Amniotic stem cell (primary cell): ENCODE measurements around the gene TMEM191B.
"Not testable (repeated sequence)": the region's sequence is repeated elsewhere in the genome, so short reads cannot be mapped to it uniquely, and the experiment has no call there.

ENCODE experiments used
- DNase-seq: peaks from one replicate; lab custom pipeline; 2025; lab: John Stamatoyannopoulos, UW

Gene TMEM191B

DNA sequence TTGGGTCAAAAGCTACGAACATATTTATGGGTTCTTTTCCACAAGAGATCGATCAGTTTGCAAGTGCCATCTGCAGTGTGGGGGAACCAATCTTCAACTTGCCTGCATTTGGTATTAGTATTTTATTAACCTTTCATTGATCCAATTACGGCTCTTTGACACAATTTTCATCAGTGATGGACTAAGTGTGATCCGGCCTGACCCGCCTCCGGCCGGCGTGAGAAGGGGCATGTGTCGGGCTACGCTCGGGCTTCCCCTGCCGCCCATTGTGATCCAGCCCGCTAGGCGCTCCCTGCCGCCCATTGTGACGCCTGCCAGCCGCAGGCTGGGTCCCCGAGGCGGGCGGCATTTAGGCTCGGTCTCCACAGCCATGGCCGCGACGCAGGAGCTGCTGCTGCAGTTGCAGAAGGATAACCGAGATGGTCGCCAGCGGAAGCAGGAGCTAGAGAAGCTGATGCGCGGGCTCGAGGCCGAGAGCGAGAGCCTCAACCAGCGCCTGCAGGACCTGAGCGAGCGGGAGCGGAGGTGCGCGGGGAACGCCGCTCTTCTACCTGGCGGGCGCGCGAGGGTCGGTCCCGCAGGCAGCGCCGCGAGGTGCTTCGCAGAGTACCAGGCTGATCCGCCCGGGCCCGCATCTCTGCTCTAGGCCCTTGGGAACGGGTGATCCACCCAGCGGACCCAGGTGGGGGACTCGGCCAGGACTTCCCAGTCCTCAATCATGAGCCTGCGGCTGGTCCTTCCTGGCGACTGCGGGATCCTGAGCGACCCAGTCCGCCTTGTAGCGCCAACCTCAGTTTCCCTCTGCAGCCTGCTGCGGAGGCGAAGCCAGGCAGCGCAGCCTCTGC, at the start of gene TMEM191B:
TSS of gene TMEM191B (plus strand) at position 51 of the 845 bp plus-strand sequence. CDS start at position 230, 179 bp downstream.
- DNase-seq, result not testable (repeated sequence)

DNA sequence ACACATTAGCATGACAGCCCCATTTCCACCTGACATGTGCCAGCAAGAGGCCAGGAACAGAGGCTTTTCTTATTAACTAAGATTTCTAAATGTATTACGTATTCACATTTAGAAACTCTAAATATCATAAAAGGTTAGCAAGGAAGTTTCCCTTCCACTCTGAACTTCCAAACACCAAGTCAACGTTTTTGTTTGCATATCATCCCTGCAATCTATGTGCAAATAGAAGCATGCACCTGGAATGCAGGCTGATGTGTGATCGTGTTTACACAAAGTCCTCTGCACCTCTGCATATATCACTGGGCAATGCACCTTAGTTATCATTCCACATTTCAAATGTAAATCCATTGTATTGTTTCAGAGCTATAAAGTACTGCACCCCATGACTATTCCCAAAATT, 31.4 kb upstream of the TMEM191B start:
- not testable (repeated sequence) for DNase-seq

DNA sequence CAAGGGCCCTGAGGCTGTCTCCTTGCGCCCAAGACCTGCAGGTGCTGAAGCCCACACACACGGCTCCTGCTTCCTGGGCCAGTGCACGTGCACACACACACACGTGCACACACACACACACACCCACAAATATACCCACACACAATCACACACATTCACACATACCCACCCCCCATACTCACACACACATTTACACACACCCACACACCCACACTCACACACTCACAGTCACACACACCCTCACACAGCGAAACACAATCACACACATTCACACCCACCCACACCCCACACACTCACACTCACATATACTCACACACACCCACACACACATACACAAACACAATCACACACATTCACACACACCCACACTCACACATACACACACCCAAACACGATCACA, 16.3 kb upstream of the TMEM191B start:
- not testable (repeated sequence) for DNase-seq

DNA sequence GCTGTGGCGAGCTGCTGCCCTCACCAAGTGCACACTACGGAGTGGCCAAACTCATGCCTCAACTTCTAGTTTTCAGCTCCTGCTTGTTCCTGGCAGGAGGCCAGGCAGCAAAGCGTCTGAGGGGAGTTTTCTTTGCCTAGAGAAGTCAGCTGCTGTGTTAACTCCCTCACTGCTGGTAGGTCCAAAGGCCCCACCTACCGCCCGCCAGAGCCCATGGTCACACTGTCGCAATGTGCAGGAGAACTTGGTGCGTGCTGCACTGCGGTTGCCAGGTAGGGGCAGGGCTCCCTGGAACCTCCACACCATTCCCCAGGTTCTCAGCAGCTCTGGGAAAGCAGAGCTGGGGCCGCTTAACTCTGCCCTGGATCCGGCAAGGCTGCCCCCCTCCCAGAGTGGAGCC, 15.2 kb upstream of the TMEM191B start:
- not testable (repeated sequence) for DNase-seq

DNA sequence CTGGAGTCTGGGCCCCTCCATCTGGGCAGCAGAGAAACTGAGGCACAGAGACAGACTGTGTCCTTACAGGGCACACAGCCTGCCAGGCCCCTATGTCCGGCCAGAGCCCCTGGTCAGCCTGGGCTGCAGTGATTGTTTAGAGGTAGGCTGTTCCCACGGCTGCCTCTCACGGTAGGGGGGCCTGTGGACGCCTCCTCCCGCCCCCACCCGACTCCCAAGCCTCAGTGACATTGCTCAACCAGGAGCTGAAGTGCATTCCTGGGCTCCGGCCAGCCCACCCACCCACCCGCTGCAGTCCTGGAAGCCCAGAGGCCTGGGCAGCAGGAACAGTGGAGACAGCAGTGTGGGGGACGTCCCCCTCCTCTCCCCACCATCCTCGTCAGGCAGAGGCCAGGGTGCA, 14.1 kb upstream of the TMEM191B start:
- DNase-seq, result not testable (repeated sequence)

DNA sequence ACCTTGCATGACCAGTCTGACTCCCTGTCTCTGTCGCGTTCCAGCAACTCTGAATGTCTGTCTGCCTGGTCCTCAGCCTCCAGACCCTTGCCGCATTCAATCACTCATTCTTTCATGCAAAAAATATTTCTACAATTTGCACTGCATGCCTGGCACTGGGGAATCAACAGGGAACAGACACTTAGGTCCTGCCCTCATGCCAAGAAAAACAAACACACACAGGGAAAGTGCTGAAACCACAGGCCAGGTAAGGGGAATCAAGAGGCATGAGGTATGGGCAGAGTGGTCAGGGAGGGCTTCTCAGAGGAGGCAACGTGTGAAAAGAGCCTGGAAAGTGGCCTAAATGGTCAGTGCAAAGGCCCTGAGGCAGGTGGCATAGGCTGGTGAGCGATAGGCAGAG, 9.5 kb upstream of the TMEM191B start, which contains the start of gene GGTLC3:
TSS of gene GGTLC3 (minus strand) at position 101 of the 400 bp plus-strand sequence. CDS start 264 bp downstream, outside the sequence.
- DNase-seq, result not testable (repeated sequence)

DNA sequence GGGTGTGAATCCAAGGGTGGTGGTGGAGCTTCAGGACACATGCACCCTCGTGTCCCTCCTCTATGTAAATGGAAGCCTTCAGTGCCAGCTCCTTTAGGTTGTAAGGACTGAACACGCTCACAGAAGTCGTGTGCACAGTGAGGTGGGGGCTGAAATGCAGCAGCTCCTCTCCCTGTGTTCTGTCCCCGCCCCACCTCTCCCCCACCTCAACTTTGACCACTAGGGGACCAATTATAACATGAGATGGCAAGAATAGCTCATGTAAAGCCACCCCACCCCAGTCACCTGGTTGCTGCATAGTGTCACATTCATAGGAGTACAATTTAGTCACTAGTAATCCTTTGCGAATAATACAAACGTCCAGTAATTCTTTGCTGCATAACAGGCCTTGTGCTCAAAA, 4.8 kb upstream of the TMEM191B start:
- DNase-seq, result not testable (repeated sequence)

DNA sequence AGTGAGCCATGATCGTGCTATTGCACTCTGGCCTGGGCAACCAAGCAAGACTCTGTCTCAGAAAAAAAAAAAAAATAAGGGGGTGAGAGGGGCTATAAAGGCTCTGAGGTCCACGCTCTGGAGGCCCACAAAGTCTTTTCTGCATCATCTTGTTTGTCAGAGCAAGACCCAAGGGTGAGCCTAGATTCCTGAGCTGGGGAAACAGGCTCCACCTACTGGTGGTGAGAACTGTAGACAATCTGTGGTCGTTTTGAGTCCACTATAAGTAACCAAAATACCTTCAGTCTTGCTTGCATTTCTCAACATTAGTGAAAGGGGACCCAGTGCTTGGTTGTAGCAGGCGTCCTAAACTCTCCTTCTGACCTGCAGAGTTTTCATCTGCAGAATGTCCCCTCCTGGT, 4.3 kb upstream of the TMEM191B start:
- DNase-seq, result not testable (repeated sequence)

DNA sequence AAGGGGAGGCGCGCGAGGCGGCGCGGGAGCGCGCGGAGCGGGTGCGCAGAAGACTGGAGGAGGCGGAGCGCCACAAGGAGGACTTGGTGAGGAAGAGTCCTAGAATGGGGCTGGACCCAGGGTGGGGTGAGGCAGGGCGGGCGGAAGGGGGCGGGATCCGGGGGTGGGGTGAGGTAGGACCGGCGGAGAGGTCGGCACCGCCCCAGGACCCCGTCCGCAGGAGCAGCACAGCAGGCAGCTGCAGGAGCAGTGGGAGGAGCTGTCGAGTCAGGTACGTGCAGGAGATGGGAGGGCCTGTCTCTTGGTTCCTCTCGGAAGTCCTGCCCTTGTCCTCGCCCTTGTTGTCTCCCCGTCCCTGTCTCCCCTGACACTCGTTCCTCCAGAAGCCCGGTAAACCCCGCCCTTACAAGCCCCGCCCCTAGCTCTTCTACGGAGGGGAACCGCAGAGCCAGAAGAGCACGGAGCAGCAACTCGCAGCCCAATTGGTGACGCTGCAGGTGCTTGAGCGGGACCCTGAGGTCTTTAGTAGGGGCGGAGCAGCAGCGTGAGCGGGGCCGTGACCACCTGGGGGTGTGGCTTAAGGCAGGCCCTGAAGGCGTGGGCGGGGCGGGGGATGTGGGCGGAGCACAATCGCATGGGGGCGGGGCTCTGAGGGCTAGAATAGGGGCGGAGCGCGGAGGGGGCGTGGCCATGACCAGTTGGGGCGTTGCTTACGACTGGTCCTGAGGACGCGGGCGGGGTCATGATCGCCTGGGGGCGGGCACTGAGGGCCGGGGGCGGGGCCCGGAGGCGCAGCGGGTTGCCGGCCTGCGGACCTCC, 1.2 kb downstream of the TMEM191B start:
- not testable (repeated sequence) for DNase-seq

DNA sequence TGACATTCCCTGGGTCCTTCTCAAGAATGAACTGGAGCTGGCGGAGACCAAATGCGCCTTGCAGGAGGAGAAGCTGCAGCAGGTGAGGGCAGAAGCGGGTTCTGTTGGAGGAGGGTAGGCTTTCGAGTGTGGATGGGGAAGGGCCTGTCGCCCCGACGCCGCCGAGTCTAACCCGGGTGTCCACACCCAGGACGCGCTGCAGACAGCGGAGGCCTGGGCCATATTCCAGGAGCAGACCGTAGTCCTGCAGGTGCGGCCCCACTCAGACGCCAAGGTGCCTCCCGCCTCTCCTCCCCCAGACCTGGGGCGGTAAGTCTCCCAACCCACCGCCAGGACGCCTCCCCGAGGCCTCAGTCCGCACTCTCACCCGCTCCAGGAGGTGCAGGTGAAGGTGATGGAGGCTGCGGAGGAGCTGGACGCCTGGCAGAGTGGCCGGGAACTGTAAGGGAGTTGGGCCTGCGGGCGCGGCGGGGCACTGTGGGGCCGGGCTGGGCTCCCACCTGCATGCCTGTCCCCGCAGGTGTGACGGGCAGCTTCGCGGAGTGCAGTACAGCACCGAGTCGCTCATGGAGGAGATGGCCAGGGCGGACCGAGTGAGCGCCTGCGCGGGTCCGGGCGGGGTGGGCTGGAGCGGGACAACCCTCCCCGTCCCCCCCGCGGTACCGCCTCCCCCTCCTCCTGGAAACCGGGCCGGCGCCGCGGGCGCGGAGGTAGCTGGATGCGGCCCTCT, 2.0 kb downstream of the TMEM191B start:
- not testable (repeated sequence) for DNase-seq

DNA sequence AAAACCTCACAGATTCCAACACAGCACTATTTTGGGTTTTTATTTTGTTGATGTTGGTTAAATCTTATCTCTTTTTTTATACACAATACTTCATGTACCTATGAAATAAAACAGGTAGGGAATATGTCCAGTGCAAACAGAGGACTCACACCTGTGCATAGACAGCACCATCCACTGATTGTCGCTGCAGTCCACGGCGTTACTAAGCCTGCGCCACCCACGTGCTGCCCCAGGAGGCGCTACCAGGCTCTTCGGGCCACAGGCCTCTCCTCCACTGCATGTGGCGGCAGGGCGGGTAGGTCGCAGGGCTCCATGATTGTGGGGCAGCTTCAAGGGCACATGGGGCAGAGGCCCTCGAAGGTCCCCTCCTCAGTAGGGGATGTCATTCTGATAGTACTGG, 6.0 kb downstream of the TMEM191B start:
- DNase-seq, result not testable (repeated sequence)

DNA sequence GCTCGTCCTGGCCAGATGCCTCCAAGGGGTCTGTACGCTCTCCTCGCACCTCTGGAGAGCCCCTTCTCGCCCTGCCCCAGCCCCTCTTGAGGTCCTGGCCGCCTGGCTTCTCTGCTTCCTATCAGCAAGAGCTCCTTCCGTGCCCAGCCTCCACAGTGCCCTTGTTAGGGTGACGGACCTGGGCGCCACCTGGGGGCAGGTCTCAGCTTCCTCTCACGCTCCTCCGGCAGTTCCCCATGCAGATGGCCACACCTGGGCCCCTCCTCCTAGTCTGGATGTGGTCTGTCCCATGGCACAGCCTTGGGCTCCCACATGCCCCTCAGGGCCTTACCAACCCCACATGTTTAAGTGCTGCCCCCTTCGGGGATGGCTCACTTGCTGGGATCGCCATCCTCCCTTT, 6.7 kb downstream of the TMEM191B start:
- not testable (repeated sequence) for DNase-seq

DNA sequence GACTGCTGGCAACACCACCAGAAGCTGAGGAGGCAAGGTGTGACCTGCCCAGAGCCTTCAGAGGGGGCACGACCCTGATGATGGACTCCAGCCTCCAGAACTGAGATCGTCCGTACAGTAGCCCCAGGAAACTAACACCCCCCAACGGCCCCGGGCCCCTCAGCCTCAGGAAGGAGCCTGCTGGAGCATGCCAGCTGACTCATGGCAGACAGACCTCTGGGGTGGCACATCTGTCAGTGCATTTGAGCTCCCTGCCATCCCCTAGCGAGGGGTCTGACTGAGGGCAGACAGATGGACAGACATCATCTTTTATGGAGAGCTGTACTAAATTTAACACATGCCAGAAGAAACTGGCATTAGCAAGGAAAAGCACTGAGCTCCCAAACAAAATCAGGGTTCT, 12.4 kb downstream of the TMEM191B start:
- not testable (repeated sequence) for DNase-seq

DNA sequence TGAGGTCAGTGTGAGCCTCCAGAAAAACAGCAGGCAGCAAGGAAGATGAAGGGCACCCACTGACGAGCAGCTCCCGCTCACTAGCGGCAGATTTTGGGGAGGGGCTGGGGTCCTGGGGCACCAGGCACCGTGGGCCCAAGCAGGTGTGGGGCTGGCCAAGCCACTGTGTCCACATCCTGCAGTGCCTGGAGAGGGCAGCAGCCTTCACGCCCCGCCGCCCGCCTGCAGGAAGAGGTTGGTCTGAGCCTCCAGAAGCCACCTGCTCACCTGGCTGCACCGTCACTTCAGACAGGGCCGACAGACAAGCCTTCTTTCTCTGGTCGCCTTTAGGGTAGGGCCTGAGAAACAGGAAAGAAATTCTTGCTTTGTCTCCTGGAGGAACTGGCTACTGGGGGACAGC, 15.8 kb downstream of the TMEM191B start:
- not testable (repeated sequence) for DNase-seq

DNA sequence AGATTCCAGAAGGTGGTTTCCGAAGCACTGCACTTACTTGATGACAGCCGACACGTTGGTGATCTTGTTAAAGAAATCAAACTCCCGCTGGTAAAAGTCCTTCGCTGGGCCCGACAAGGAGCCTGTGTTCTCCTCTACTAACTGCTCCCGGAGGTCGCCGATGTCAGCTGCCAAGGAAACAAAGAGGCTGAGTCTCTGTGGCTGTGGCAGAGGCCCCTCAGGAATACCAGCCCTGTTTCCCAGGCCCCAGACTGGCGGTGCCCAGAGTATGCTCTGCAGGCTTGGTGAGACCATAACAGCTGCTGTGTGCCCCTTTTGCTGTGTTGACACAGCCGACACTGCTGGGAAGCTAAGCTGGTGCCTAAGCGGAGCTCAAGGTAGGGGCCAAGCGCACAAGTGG, 17.0 kb downstream of the TMEM191B start:
- DNase-seq, result not testable (repeated sequence)

DNA sequence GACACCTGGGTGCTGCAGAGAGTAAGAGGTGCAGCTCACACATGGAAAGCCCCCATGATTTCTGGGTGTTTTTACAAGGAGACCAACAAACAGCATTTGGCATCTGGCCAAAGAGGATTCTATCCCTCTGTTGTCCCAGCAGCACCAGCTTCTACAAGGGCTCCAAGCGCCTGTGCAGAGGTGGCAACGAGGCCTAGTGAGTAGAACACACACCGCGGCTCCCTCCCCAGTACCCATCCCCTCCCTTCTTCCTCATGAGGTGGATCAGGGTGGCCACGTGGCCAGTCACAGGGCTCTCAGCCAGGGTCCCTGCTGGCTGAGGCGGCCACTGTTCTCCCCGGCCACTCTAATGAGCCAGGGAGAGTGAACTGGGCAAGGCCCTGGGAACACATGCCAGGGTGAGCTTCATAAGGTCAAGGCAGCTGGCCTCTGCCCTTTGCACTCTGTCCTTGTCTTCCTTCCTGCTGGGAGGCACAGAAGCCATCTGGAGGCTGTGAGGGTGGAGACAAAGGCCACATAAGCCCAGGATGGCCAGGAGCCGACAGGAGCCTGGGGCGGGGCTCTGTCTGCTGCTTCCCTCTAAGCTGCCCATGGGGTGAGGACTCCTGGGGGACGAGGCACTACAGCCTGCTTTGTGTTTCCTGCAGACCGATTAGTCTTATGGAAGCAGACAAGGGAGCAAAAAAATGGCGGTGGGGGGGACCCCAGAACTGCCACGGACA, 22.0 kb downstream of the TMEM191B start:
- DNase-seq, result not testable (repeated sequence)

DNA sequence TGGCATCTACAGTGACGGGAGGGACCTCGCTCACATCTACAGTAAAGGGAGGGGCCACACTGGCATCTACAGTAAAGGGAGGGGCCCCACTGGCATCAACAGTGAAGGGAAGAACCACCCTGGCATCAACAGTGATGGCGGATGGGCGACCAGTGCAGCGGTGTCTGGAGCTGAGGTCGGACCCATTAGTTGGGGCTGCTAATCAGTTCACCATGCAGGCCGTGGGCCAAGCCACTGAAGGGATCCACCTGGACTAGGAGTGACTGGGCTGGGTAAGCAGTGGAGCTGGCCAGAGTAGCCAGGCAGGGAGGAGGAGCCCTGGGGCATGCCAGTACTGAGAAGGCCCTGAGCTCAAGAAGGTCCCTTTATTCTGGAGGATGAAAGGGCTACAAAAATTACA, 23.4 kb downstream of the TMEM191B start:
- not testable (repeated sequence) for DNase-seq

DNA sequence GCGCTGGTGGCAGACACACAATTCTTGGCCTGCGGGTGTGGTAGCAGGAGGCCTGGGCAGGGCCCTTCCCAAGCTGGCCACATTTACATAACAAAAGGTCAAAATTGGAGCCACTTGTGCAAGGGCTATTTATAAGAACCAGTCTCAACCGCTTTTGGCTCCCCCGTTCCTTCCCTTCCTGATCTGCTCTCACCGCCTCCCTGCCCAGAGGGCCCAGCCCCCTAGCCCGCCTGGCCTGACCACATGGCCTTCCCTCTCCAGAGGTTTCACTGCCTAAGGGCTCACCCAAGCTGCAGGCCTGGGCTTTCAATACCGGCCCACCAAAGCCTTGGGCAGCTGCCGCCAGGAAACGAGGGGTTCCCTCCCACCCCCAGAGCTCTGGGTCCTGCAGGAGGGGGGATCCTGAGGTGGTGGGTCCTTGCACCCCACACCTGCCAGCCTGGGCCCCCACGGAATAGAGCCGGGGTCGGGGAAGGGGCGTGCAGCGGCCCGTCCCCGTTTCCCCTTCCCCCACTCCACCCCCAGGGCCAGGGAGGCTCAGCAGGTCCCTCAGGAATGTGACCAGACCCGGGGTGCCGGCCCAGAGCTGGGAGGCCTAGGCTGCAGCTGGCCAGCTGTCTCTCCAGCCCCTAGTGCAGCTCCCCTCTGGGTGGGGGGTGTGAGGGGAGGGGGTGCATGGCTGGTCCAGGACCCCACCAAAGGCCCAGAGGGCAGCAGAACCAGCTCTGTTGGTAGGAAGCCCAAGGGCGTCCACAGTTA, 25.4 kb downstream of the TMEM191B start:
- not testable (repeated sequence) for DNase-seq

DNA sequence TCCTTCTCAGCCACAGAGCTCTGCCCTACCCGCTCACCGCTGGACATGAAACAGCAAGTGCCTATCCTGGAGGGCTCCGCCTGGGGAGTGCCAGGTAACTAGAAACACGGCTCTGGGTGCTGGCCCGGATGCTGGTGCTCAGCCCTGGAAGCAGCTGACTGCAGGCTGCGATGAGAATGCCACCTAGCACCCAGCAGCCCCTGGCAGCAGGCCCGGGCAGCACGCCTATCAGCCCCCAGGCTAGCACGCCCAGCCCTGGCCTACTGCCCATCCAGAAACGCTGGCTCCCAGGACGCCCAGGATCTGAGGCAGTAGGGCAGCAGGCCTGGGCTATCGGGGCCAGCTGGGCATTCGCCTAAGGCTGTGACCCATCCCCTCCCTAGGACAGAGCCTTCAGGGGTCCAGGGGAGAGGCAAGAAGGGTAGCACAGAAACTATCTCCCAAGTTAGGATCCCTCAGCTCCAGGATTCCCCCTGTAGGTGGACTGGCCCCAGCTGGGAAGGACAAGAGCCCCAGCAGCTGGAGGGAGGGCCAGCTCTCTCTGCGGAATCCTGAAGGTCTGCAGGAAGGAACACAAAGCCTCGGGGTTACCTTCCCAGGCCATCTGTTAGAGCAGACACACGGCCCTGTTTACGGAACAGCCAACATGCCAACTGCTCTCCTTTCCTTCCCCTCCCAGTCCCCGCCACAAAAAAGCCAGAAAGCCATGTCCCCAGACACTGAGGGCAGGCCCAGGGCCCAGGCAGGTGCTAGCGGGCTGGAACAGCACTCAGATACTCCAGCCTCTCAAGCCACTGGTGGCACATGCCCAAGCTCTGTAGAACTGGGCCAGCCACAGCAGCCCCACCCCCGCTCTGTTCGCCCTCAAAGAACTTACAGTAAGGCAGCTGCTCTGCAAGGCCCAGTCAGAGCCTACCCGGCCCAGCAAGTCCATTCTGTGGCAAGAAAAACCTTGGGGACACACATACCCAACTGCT, 27.0 kb downstream of the TMEM191B start:
- DNase-seq, result not testable (repeated sequence)
